Caco-2 (cell line): ENCODE data around the gene NFATC1. TPM values are rescaled to one million over a fixed set of nuclear protein-coding genes. Genes with fewer than 3 reads are reported as not detected.
"Not testable (repeated sequence)": the region's sequence is repeated elsewhere in the genome, so short reads cannot be mapped to it uniquely, and the experiment has no call there.

Experiments used
- BruUV-seq: library from RNA; stranded (reverse); fragments of 400-500 nt; replicated peaks from 2 replicates; lab custom pipeline; 2021; lab: Mats Ljungman, UMichigan
- CTCF ChIA-PET: fragments of 300-600 bp; sonication (Branson Sonifier 250); formaldehyde crosslinking; loops from one replicate; lab custom pipeline; 2022; ENCODE audit warnings: antibody characterized with exemption; lab: Charles Lee
- POLR2A ChIA-PET: fragments of 300-600 bp; sonication (Branson Sonifier 250); formaldehyde crosslinking; loops from one replicate; lab custom pipeline; 2022; ENCODE audit warnings: antibody characterized with exemption; lab: Charles Lee
- DNase-seq, 2 experiments: peaks; one replicate each; pipeline versions ENCODE4 v3.0.0 to v3.0.0-alpha.2; 2020 to 2022
- H3K27me3 ChIP-seq: replicated peaks from 2 replicates; pipeline ENCODE4 v1.6.0; 2011; ENCODE audit warnings: low read length; ENCODE audit not compliant: control insufficient read depth, insufficient read depth
- H3K36me3 ChIP-seq: 2 replicates; pipeline ENCODE4 v1.5.1; 2011; ENCODE audit warnings: low read length; ENCODE audit not compliant: control insufficient read depth, insufficient read depth
- H3K4me1 ChIP-seq: fragments of 250-450 bp; sonication (Bioruptor Pico); 2 replicates; pipeline ENCODE4 v1.5.1; 2020; ENCODE audit warnings: mild to moderate bottlenecking
- H3K4me3 ChIP-seq: 2 replicates; pipeline ENCODE4 v1.5.1; 2011; ENCODE audit warnings: low read depth, mild to moderate bottlenecking, control low read depth, low read length
- H3K9me3 ChIP-seq: fragments of 250-450 bp; sonication (Bioruptor Pico); 2 replicates; pipeline ENCODE4 v1.5.1; 2020; ENCODE audit warnings: mild to moderate bottlenecking, moderate library complexity
- H3K27ac Mint-ChIP-seq: one replicate; pipeline ENCODE4 v1.8.0; 2022; ENCODE audit warnings: mixed read lengths; ENCODE audit not compliant: unreplicated experiment
- H3K27me3 Mint-ChIP-seq: one replicate; pipeline ENCODE4 v1.8.0; 2022; ENCODE audit warnings: mixed read lengths; ENCODE audit not compliant: insufficient read depth, unreplicated experiment
- H3K36me3 Mint-ChIP-seq: one replicate; pipeline ENCODE4 v1.8.0; 2022; ENCODE audit warnings: mild to moderate bottlenecking, mixed read lengths; ENCODE audit not compliant: insufficient read depth, unreplicated experiment
- H3K4me1 Mint-ChIP-seq: one replicate; pipeline ENCODE4 v1.8.0; 2022; ENCODE audit warnings: low read depth, mixed read lengths; ENCODE audit not compliant: unreplicated experiment
- H3K4me3 Mint-ChIP-seq: one replicate; pipeline ENCODE4 v1.8.0; 2022; ENCODE audit warnings: mild to moderate bottlenecking, moderate library complexity, mixed read lengths; ENCODE audit not compliant: unreplicated experiment
- H3K9me3 Mint-ChIP-seq: one replicate; pipeline ENCODE4 v1.8.0; 2022; ENCODE audit warnings: mixed read lengths; ENCODE audit not compliant: unreplicated experiment
- CTCF ChIP-seq, 2 experiments: fragments of 200-600 bp in 1 of 2; IDR thresholded peaks; 1 replicate in 1 of 2; 2 replicates in 1 of 2; pipeline versions ENCODE4 v1.5.1 to v1.8.0; 2011 to 2022; ENCODE audit warnings: antibody characterized with exemption in 1 of 2, control low read depth in 1 of 2, inconsistent platforms in 1 of 2, low read depth in 1 of 2, low read length in 1 of 2, mild to moderate bottlenecking in 1 of 2, moderate library complexity in 1 of 2; ENCODE audit not compliant: insufficient read depth in 1 of 2, severe bottlenecking in 1 of 2, unreplicated experiment in 1 of 2
- intact Hi-C: fragments of 100-400 bp; cut with micrococcal nuclease; formaldehyde crosslinking; loops from one replicate; pipeline ENCODE4 v1.10.0; 2022; ENCODE audit not compliant: unreplicated experiment
- total RNA-seq: library from RNA; stranded (reverse); gene quantifications from 2 replicates; pipeline ENCODE4 v1.2.3, GENCODE V29; 2022

The NFATC1 gene
- total RNA-seq, 1 experiment from 2014 or later = 0.66 TPM

GRCh38 chr18:79503406-79503805 is 107.7 kb downstream of the NFATC1 start:
- Histone ChIP-seq H3K9me3 (no peaks in the 10 kb centered on the region), H3K4me1 (no peaks in the 10 kb centered on the region), H3K4me3 (no peak overlapping the region), H3K36me3 (no peaks in the 10 kb centered on the region), H3K27me3 (no peaks in the 10 kb centered on the region)
- Mint-ChIP-seq H3K9me3 (no peaks in the 10 kb centered on the region), H3K27me3 (peaks cover 3% of the 10 kb centered on the region), H3K4me1 (no peaks in the 10 kb centered on the region), H3K4me3 (no peak overlapping the region), H3K27ac (no peak overlapping the region), H3K36me3 (no peaks in the 10 kb centered on the region)
- ChIA-PET POLR2A (no interaction called here), CTCF (no interaction called here)
- no TSS peak for BruUV-seq
- no peak for DNase-seq
- no peak for TF ChIP-seq CTCF (IDR thresholded peaks at IDR 0.05; ENCODE audit: insufficient read depth in 1 of 2, low read depth in 1 of 2, low read length in 1 of 2, severe bottlenecking in 1 of 2, unreplicated experiment in 1 of 2)
- intact Hi-C loops = no loop called here

- Mint-ChIP-seq H3K4me1 (no peaks in the 10 kb centered on the region), H3K4me3 (no peak overlapping the region), H3K9me3 (no peaks in the 10 kb centered on the region), H3K27me3 (peaks cover 6% of the 10 kb centered on the region), H3K27ac (no peak overlapping the region), H3K36me3 (no peaks in the 10 kb centered on the region)
- H3K4me1 ChIP-seq = no peaks in the 10 kb centered on the region
- BruUV-seq = no TSS peak
- TF ChIP-seq CTCF (IDR thresholded peaks at IDR 0.05; ENCODE audit: insufficient read depth in 1 of 2, low read depth in 1 of 2, low read length in 1 of 2, severe bottlenecking in 1 of 2, unreplicated experiment in 1 of 2) = no peak
- no peak for DNase-seq
- H3K9me3 ChIP-seq = no peaks in the 10 kb centered on the region
- H3K27me3 ChIP-seq = no peaks in the 10 kb centered on the region
- ChIA-PET POLR2A (no interaction called here), CTCF (no interaction called here)
- H3K4me3 ChIP-seq = no peak overlapping the region
- H3K36me3 ChIP-seq = no peaks in the 10 kb centered on the region
- intact Hi-C loops = no loop called here
These were observed 108.3 kb downstream of the NFATC1 start for GRCh38 chr18:79504034-79504433.

GRCh38 chr18:79504495-79504894 is 108.8 kb downstream of the NFATC1 start:
- H3K27me3 Mint-ChIP-seq, H3K36me3 ChIP-seq, H3K9me3 ChIP-seq, H3K4me3 Mint-ChIP-seq, H3K4me1 Mint-ChIP-seq, H3K27ac Mint-ChIP-seq, H3K4me3 ChIP-seq, H3K9me3 Mint-ChIP-seq, H3K36me3 Mint-ChIP-seq, BruUV-seq, POLR2A ChIA-PET, DNase-seq, CTCF ChIA-PET, H3K4me1 ChIP-seq, H3K27me3 ChIP-seq, intact Hi-C loops: not testable (repeated sequence)

- DNase-seq, H3K4me3 ChIP-seq, H3K36me3 ChIP-seq, CTCF ChIA-PET, H3K9me3 ChIP-seq, H3K4me3 Mint-ChIP-seq, BruUV-seq, H3K36me3 Mint-ChIP-seq, intact Hi-C loops, H3K27me3 Mint-ChIP-seq, H3K4me1 ChIP-seq, POLR2A ChIA-PET, H3K27ac Mint-ChIP-seq, H3K27me3 ChIP-seq, H3K9me3 Mint-ChIP-seq, H3K4me1 Mint-ChIP-seq: not testable (repeated sequence)
These were observed 109.7 kb downstream of the NFATC1 start for GRCh38 chr18:79505465-79505864.
